Calu3 (cell line): ENCODE results near the gene ADD3. TPM values are rescaled to one million over a fixed set of nuclear protein-coding genes. Genes with fewer than 3 reads are reported as not detected.

ENCODE experiments used
- BruUV-seq: library from RNA; stranded (reverse); fragments of 400-500 nt; replicated peaks from 2 replicates; lab custom pipeline; 2021; lab: Mats Ljungman, UMichigan
- CTCF ChIA-PET: fragments of 300-600 bp; sonication (Branson Sonifier 250); formaldehyde crosslinking; loops from one replicate; lab custom pipeline; 2022; ENCODE audit warnings: antibody characterized with exemption; lab: Charles Lee
- DNase-seq: peaks from one replicate; pipeline ENCODE4 v3.0.0; 2022
- H3K27ac Mint-ChIP-seq: one replicate; pipeline ENCODE4 v1.8.0; 2022; ENCODE audit warnings: mixed read lengths; ENCODE audit not compliant: unreplicated experiment
- H3K27me3 Mint-ChIP-seq: one replicate; pipeline ENCODE4 v1.8.0; 2022; ENCODE audit warnings: mixed read lengths; ENCODE audit not compliant: unreplicated experiment
- H3K36me3 Mint-ChIP-seq: one replicate; pipeline ENCODE4 v1.8.0; 2022; ENCODE audit warnings: mild to moderate bottlenecking, moderate library complexity, mixed read lengths; ENCODE audit not compliant: insufficient read depth, unreplicated experiment
- H3K4me1 Mint-ChIP-seq: one replicate; pipeline ENCODE4 v1.8.0; 2022; ENCODE audit warnings: mild to moderate bottlenecking, low read depth, mixed read lengths; ENCODE audit not compliant: unreplicated experiment
- H3K4me3 Mint-ChIP-seq: one replicate; pipeline ENCODE4 v1.8.0; 2022; ENCODE audit warnings: mild to moderate bottlenecking, low read depth, moderate library complexity, mixed read lengths; ENCODE audit not compliant: unreplicated experiment
- H3K9me3 Mint-ChIP-seq: one replicate; pipeline ENCODE4 v1.8.0; 2022; ENCODE audit warnings: low read depth, mixed read lengths; ENCODE audit not compliant: unreplicated experiment
- CTCF ChIP-seq: fragments of 200-600 bp; IDR thresholded peaks from one replicate; pipeline ENCODE4 v1.8.0; 2022; ENCODE audit warnings: antibody characterized with exemption; ENCODE audit not compliant: unreplicated experiment
- intact Hi-C: fragments of 100-400 bp; cut with micrococcal nuclease; formaldehyde crosslinking; loops from one replicate; pipeline ENCODE4 v1.10.0; 2022; ENCODE audit not compliant: unreplicated experiment
- total RNA-seq: library from RNA; stranded (reverse); gene quantifications from 2 replicates; pipeline ENCODE4 v1.2.3, GENCODE V29; 2022

Gene ADD3
- total RNA-seq, 1 experiment from 2014 or later = 64.4 TPM

- TF ChIP-seq CTCF = no peak
- Mint-ChIP-seq H3K27me3 (no peaks in the 10 kb centered on the region), H3K36me3 (no peaks in the 10 kb centered on the region), H3K9me3 (no peaks in the 10 kb centered on the region), H3K4me3 (no peak overlapping the region), H3K27ac (no peak overlapping the region), H3K4me1 (peaks cover under 1% of the 10 kb centered on the region)
- no peak for DNase-seq
- intact Hi-C loops = no loop called here
- no TSS peak for BruUV-seq
- CTCF ChIA-PET = no interaction called here
Measured at GRCh38 chr10:110088367-110089104, 80.8 kb downstream of the ADD3 start.

- H3K36me3 Mint-ChIP-seq = no peaks in the 10 kb centered on the region
- H3K27me3 Mint-ChIP-seq = no peaks in the 10 kb centered on the region
- intact Hi-C loops = no loop called here
- DNase-seq = no peak
- H3K4me3 Mint-ChIP-seq = no peak overlapping the region
- H3K27ac Mint-ChIP-seq = no peak overlapping the region
- BruUV-seq = no TSS peak
- no peak for TF ChIP-seq CTCF
- H3K4me1 Mint-ChIP-seq = no peaks in the 10 kb centered on the region
- CTCF ChIA-PET = no interaction called here
- H3K9me3 Mint-ChIP-seq = no peaks in the 10 kb centered on the region
Measured at GRCh38 chr10:110091830-110092229, 84.0 kb downstream of the ADD3 start.

GRCh38 chr10:110093722-110094121, 85.9 kb downstream of the ADD3 start:
- no TSS peak for BruUV-seq
- Mint-ChIP-seq H3K4me1 (no peaks in the 10 kb centered on the region), H3K9me3 (no peaks in the 10 kb centered on the region), H3K4me3 (no peak overlapping the region), H3K36me3 (no peaks in the 10 kb centered on the region), H3K27me3 (no peaks in the 10 kb centered on the region), H3K27ac (no peak overlapping the region)
- TF ChIP-seq CTCF = no peak
- DNase-seq = no peak
- CTCF ChIA-PET = no interaction called here
- intact Hi-C loops = no loop called here

GRCh38 chr10:110094786-110095185, 87.0 kb downstream of the ADD3 start:
- no peak for TF ChIP-seq CTCF
- no peak overlapping the region for H3K27ac Mint-ChIP-seq
- no peaks in the 10 kb centered on the region for H3K27me3 Mint-ChIP-seq
- H3K9me3 Mint-ChIP-seq = no peaks in the 10 kb centered on the region
- intact Hi-C loops = no loop called here
- CTCF ChIA-PET = no interaction called here
- no TSS peak for BruUV-seq
- no peaks in the 10 kb centered on the region for H3K36me3 Mint-ChIP-seq
- no peak for DNase-seq
- no peak overlapping the region for H3K4me3 Mint-ChIP-seq
- no peaks in the 10 kb centered on the region for H3K4me1 Mint-ChIP-seq
